ENCODE results near the gene TRPM3.

- TF ChIP-seq CTCF (IDR thresholded peaks at IDR 0.05 in 4 of 5, conservative IDR thresholded peaks at IDR 0.05 in 1 of 5) (no peak), POLR2A (IDR thresholded peaks at IDR 0.05) (no peak)
These were observed 490.4 kb downstream of the TRPM3 start for GRCh38 chr9:70630971-70631370.

Data from gastrocnemius medialis (tissue), 4 donors.